Measurements from ENCODE around the gene WDFY1. TPM values are rescaled to one million over a fixed set of nuclear protein-coding genes. Genes with fewer than 3 reads are reported as not detected.

The WDFY1 gene
- total RNA-seq, 1 donor from 2014 or later, result 50.1 TPM

GRCh38 chr2:223970343-223971128 lies 25.4 kb upstream of the WDFY1 start:
- Histone ChIP-seq H3K36me3 (peaks cover 36% of the 10 kb centered on the region), H3K27me3 (no peaks in the 10 kb centered on the region), H3K4me3 (no peak overlapping the region), H3K4me1 (no peaks in the 10 kb centered on the region), H3K27ac (no peak overlapping the region), H3K9me3 (no peaks in the 10 kb centered on the region)
- no peak for DNase-seq
- TF ChIP-seq, protein P1, sequence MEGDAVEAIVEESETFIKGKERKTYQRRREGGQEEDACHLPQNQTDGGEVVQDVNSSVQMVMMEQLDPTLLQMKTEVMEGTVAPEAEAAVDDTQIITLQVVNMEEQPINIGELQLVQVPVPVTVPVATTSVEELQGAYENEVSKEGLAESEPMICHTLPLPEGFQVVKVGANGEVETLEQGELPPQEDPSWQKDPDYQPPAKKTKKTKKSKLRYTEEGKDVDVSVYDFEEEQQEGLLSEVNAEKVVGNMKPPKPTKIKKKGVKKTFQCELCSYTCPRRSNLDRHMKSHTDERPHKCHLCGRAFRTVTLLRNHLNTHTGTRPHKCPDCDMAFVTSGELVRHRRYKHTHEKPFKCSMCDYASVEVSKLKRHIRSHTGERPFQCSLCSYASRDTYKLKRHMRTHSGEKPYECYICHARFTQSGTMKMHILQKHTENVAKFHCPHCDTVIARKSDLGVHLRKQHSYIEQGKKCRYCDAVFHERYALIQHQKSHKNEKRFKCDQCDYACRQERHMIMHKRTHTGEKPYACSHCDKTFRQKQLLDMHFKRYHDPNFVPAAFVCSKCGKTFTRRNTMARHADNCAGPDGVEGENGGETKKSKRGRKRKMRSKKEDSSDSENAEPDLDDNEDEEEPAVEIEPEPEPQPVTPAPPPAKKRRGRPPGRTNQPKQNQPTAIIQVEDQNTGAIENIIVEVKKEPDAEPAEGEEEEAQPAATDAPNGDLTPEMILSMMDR (IDR thresholded peaks at IDR 0.05), result peak; percentile 95
- intact Hi-C loops (cut with DNase I), result no loop called here
- ATAC-seq, result peak; percentile 81

DNA sequence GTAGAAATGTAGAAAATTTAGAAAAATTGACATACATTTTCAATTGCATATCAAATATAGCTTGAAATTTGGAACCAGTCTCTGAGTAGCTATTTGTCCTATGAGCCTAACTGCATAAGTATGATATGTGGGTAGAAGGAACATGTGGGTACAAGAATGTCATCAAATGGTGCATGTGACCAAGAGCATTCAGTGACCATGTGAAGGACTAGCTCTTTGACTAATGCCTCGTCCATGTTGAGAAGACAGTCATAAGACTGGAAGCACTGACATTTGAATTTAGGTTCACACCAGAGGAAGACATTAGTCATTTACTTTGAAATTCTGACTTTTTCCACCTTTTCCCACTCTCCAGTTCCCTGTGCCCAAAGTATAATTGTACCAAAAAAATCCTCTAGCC lies 24.7 kb upstream of the WDFY1 start:
- Histone ChIP-seq H3K27me3 (no peaks in the 10 kb centered on the region), H3K36me3 (peaks cover 42% of the 10 kb centered on the region), H3K27ac (no peak overlapping the region), H3K4me3 (no peak overlapping the region), H3K9me3 (no peaks in the 10 kb centered on the region), H3K4me1 (no peaks in the 10 kb centered on the region)
- no peak for DNase-seq
- peak; percentile 76 for ATAC-seq
- TF ChIP-seq, protein P1 (IDR thresholded peaks at IDR 0.05), result no peak
- intact Hi-C loops (cut with DNase I), result no loop called here

DNA sequence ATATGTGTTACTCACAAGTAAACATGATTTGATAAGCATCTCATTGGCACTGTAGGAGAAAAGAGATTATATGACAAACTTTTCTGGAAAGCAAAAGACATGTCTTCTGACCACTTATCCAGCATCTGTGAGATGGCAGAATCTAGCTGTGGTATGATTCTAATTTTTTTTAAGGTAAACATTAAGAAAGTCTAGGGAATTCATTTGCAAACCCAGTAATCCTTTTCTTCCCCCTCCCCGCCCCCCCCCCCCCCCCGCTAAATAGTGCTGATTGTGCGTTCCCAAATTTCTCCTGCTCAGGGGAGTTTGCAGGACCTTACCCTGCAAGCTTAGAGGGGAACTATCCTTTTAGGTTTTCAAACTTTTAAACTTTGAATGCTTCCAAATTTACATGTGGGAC lies 24.2 kb upstream of the WDFY1 start:
- no peak for ATAC-seq
- intact Hi-C loops (cut with DNase I), result no loop called here

GRCh38 chr2:223967981-223968380 lies 22.8 kb upstream of the WDFY1 start:
- peaks cover 12% of the 10 kb centered on the region for H3K4me1 ChIP-seq

More for the DNA sequence above, 24.2 kb upstream of the WDFY1 start:
- Histone ChIP-seq H3K36me3 (peaks cover 47% of the 10 kb centered on the region), H3K27me3 (no peaks in the 10 kb centered on the region), H3K4me1 (no peaks in the 10 kb centered on the region), H3K27ac (no peak overlapping the region), H3K9me3 (no peaks in the 10 kb centered on the region), H3K4me3 (no peak overlapping the region)
- DNase-seq, result no peak
- TF ChIP-seq, protein P1 (IDR thresholded peaks at IDR 0.05), result no peak

GRCh38 chr2:223959688-223960087 lies 14.6 kb upstream of the WDFY1 start:
- DNase-seq (no peak), ATAC-seq (no peak)
- no peak overlapping the region for H3K27ac ChIP-seq
- H3K4me3 ChIP-seq, result peak overlapping the region; percentile 4
- no peaks in the 10 kb centered on the region for H3K9me3 ChIP-seq
- TF ChIP-seq, protein P1 (IDR thresholded peaks at IDR 0.05), result no peak
- H3K36me3 ChIP-seq, result peaks cover 38% of the 10 kb centered on the region
- peaks cover 68% of the 10 kb centered on the region for H3K4me1 ChIP-seq
- intact Hi-C loops (cut with DNase I), result no loop called here
- no peaks in the 10 kb centered on the region for H3K27me3 ChIP-seq

More at GRCh38 chr2:223967981-223968380, 22.8 kb upstream of the WDFY1 start:
- intact Hi-C loops (cut with DNase I), result no loop called here
- H3K9me3 ChIP-seq, result no peaks in the 10 kb centered on the region
- H3K36me3 ChIP-seq, result peaks cover 60% of the 10 kb centered on the region
- no peaks in the 10 kb centered on the region for H3K27me3 ChIP-seq
- TF ChIP-seq, protein P1 (IDR thresholded peaks at IDR 0.05), result no peak
- ATAC-seq (no peak), DNase-seq (no peak)
- H3K4me3 ChIP-seq, result no peak overlapping the region
- no peak overlapping the region for H3K27ac ChIP-seq
